Astrocyte of the cerebellum (primary cell): ENCODE measurements around the gene ING4.

Experiments used
- DNase-seq: peaks from one replicate; pipeline ENCODE4 v3.0.0-alpha.2; 2011; ENCODE audit warnings: low read depth
- H3K4me3 ChIP-seq: 2 replicates; pipeline ENCODE4 v1.5.1; 2011; ENCODE audit warnings: mild to moderate bottlenecking, low read depth, low read length, moderate library complexity
- CTCF ChIP-seq: IDR thresholded peaks from 2 replicates; pipeline ENCODE4 v1.5.1; 2012; ENCODE audit warnings: low read length, low read depth, moderate library complexity, mild to moderate bottlenecking; ENCODE audit errors: missing control alignments
- in situ Hi-C: cut with HindIII; loops from 2 replicates; pipeline ENCODE4 v1.10.0; 2017; ENCODE audit warnings: low sequenced_read_pairs

ING4 gene

GRCh38 chr12:6647083-6647604, 15.8 kb downstream of the ING4 start, which contains the start of gene ACRBP:
Gene ACRBP (minus strand): TSS chr12:6647432. CDS start chr12:6647366, 66 bp downstream.
- no peak for TF ChIP-seq CTCF
- in situ Hi-C loops: loop anchor here (5.0 kb wide), 1 partner anchor 45 kb away; no protein-coding TSS in a partner anchor
- peak; percentile 13 for DNase-seq
- peak within 1 kb of the TSS; percentile 34 for H3K4me3 ChIP-seq

GRCh38 chr12:6646276-6647082, 16.4 kb downstream of the ING4 start:
- DNase-seq: no peak
- in situ Hi-C loops: loop anchor here (5.0 kb wide), 1 partner anchor 46 kb away; no protein-coding TSS in a partner anchor
- no peak for TF ChIP-seq CTCF
- H3K4me3 ChIP-seq: peak overlapping the region; percentile 34

- no peak for DNase-seq
- in situ Hi-C loops: loop anchor here (5.0 kb wide), 1 partner anchor 47 kb away; no protein-coding TSS in a partner anchor
- TF ChIP-seq CTCF: no peak
- H3K4me3 ChIP-seq: no peak overlapping the region
These were observed 18.0 kb downstream of the ING4 start for GRCh38 chr12:6644903-6645302.

GRCh38 chr12:6644257-6644596, 18.7 kb downstream of the ING4 start:
- no peak overlapping the region for H3K4me3 ChIP-seq
- no peak for TF ChIP-seq CTCF
- no peak for DNase-seq
- in situ Hi-C loops: no loop called here

GRCh38 chr12:6643569-6644256, 19.2 kb downstream of the ING4 start:
- no peak for TF ChIP-seq CTCF
- H3K4me3 ChIP-seq: no peak overlapping the region
- in situ Hi-C loops: no loop called here
- DNase-seq: no peak

- H3K4me3 ChIP-seq: no peak overlapping the region
- in situ Hi-C loops: no loop called here
- no peak for TF ChIP-seq CTCF
- no peak for DNase-seq
These were observed 21.8 kb downstream of the ING4 start for GRCh38 chr12:6641131-6641530.
